NT2/D1 (cell line): ENCODE data around the gene FAM89A.

ENCODE experiments used
- DNase-seq: peaks from one replicate; pipeline ENCODE4 v3.0.0-alpha.2; 2011; ENCODE audit warnings: low read depth, low spot score
- H3K27me3 ChIP-seq: 2 replicates; pipeline ENCODE4 v1.6.0; 2011; ENCODE audit warnings: mild to moderate bottlenecking; ENCODE audit not compliant: insufficient read length, insufficient read depth
- H3K36me3 ChIP-seq: 2 replicates; pipeline ENCODE4 v1.6.1; 2011; ENCODE audit warnings: mild to moderate bottlenecking, low read length, mixed read lengths; ENCODE audit not compliant: insufficient read depth, insufficient read length
- H3K4me1 ChIP-seq: 2 replicates; pipeline ENCODE4 v1.5.1; 2011; ENCODE audit not compliant: insufficient read depth, insufficient read length
- H3K4me3 ChIP-seq: 2 replicates; pipeline ENCODE4 v1.5.1; 2011; ENCODE audit warnings: low read depth; ENCODE audit not compliant: insufficient read length
- H3K9ac ChIP-seq: 2 replicates; pipeline ENCODE4 v1.6.0; 2011; ENCODE audit warnings: low read depth; ENCODE audit not compliant: insufficient read length
- H3K9me3 ChIP-seq: 2 replicates; pipeline ENCODE4 v1.5.1; 2011; ENCODE audit warnings: mild to moderate bottlenecking, low read length; ENCODE audit not compliant: insufficient read depth
- SUZ12 ChIP-seq: IDR thresholded peaks from 2 replicates; pipeline ENCODE4 v1.6.1; 2011; ENCODE audit not compliant: insufficient read length, insufficient read depth; ENCODE audit errors: extremely low read depth
- YY1 ChIP-seq: IDR thresholded peaks from 2 replicates; pipeline ENCODE4 v1.6.1; 2011; ENCODE audit not compliant: insufficient read length, insufficient read depth
- ZNF274 ChIP-seq: IDR thresholded peaks from 2 replicates; pipeline ENCODE4 v1.6.1; 2011; ENCODE audit warnings: mild to moderate bottlenecking, low read depth, low read length

FAM89A gene

DNA sequence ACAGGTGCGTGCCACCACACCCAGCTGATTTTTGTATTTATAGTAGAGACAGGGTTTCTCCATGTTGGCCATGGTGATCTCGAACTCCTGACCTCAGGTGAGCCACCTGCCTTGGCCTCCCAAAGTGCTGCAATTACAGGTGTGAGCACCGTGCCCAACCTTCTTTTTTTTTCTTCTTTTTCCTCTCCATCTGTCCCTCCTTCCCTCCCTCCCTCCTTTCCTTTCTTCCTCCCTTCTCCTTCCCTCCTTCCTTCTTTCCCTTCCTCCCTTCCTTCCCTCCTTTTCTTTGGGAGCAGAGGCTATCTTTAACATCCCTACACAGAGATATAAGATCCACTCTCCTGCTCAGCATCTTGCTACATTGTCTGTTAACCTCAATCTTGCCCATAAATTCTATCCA, 24.4 kb upstream of the FAM89A start:
- H3K9me3 ChIP-seq = no peaks in the 10 kb centered on the region
- no peak for DNase-seq
- no peak overlapping the region for H3K9ac ChIP-seq
- no peaks in the 10 kb centered on the region for H3K4me1 ChIP-seq
- TF ChIP-seq SUZ12 = no peak
- no peak for TF ChIP-seq YY1
- TF ChIP-seq ZNF274 = no peak
- no peak overlapping the region for H3K4me3 ChIP-seq
- H3K27me3 ChIP-seq = no peaks in the 10 kb centered on the region
- no peaks in the 10 kb centered on the region for H3K36me3 ChIP-seq

DNA sequence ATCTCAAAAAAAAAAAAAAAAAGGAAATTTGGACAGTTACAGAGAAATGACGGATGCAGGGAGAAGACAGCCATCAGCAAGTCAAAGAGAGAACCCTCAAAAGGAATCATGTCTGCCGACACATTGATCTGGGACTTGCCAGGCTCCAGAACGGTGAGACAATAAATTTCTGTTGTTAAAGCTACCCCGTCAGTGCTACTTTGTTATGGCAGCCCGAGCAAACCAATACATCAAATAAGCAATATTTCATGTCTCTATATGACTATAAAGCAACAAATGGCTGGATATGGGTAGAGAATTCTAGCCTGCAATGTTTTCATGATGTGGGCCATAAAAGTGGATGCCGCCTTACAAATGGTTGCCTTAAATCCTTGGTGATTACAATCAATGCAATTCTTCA, 23.3 kb upstream of the FAM89A start:
- no peak for DNase-seq
- no peak for TF ChIP-seq SUZ12
- TF ChIP-seq YY1 = no peak
- TF ChIP-seq ZNF274 = no peak
- Histone ChIP-seq H3K27me3 (no peaks in the 10 kb centered on the region), H3K36me3 (no peaks in the 10 kb centered on the region), H3K9me3 (no peaks in the 10 kb centered on the region), H3K4me1 (no peaks in the 10 kb centered on the region), H3K9ac (no peak overlapping the region), H3K4me3 (no peak overlapping the region)

GRCh38 chr1:231062500-231063270, 22.6 kb upstream of the FAM89A start:
- no peak overlapping the region for H3K4me3 ChIP-seq
- no peaks in the 10 kb centered on the region for H3K36me3 ChIP-seq
- H3K4me1 ChIP-seq = no peaks in the 10 kb centered on the region
- DNase-seq = no peak
- no peak overlapping the region for H3K9ac ChIP-seq
- H3K9me3 ChIP-seq = no peaks in the 10 kb centered on the region
- TF ChIP-seq YY1 = no peak
- TF ChIP-seq ZNF274 = no peak
- TF ChIP-seq SUZ12 = no peak
- peaks cover 5% of the 10 kb centered on the region for H3K27me3 ChIP-seq

DNA sequence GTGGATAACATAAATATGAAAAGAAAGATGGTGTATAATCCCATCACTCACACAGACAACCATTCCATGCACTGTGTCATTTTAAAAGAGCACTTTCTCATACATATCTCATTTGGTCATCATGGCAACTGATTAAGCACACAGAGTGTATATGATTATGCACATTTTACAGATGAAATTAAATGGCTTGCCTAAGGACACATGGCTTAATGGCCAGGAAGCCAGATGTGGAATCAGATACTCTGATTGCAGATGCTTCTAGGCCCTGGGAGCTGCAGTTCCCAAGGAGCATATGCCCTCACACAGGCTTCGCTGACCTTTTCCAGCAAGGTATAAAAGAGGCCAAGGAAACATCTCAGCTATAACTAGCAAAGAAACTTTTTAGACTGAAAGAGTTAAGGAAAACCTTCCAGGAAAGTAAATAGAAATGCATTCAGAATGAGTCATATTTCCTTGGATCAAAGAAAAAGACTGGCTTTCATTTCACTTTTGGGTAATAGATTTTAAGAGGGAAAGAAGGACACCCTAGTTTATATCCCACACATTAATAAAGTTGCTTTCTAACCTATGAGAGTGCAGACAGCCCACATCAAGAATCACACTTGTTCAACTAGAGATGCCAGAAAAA, 19.6 kb upstream of the FAM89A start:
- H3K9me3 ChIP-seq = no peaks in the 10 kb centered on the region; the same call in 1 of the 2 replicates
- H3K36me3 ChIP-seq = no peaks in the 10 kb centered on the region
- TF ChIP-seq SUZ12 (no peak), ZNF274 (no peak), YY1 (no peak)
- H3K9ac ChIP-seq = no peak overlapping the region
- no peak for DNase-seq
- H3K4me3 ChIP-seq = no peak overlapping the region
- no peaks in the 10 kb centered on the region for H3K4me1 ChIP-seq
- peaks cover 6% of the 10 kb centered on the region for H3K27me3 ChIP-seq

DNA sequence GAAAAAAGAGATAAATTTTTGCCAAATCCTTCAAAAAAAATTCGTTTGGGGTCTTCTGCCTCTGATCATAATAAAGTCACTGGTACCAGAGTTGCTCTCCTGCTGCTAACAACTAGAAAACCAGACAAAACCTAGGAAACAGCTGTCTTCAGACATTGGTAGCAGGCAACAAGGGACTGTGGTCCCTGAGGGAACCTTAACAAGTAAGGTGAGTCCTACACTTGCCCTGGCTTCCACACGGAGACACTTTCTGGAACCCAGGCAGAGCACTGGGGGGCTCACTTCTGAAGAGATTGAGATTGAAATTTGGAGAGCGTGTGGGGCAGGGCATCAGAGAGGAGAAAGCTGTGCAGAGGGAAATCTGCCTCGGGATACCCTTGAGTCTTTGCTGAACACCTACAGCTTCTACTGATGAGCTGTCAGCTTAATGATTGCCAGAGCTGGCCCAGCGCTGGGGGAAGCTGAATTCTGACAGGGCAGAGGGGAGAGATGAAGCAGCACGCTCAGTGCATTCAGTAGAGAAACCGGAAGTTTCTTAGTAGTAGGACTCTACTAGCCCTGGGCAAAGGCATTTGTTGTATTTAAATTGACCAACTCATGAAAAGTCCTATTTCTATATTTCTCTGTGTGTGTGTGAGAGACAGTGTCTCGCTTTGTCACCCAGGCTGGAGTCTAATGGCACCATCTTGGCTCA, 18.5 kb upstream of the FAM89A start:
- Histone ChIP-seq H3K9me3 (no peaks in the 10 kb centered on the region; the same call in 1 of the 2 replicates), H3K4me1 (no peaks in the 10 kb centered on the region), H3K27me3 (peaks cover 6% of the 10 kb centered on the region), H3K4me3 (no peak overlapping the region), H3K36me3 (no peaks in the 10 kb centered on the region), H3K9ac (no peak overlapping the region)
- DNase-seq = no peak
- no peak for TF ChIP-seq ZNF274
- TF ChIP-seq SUZ12 = no peak
- TF ChIP-seq YY1 = no peak

- no peaks in the 10 kb centered on the region for H3K36me3 ChIP-seq
- no peak overlapping the region for H3K9ac ChIP-seq
- TF ChIP-seq ZNF274 = no peak
- no peak for TF ChIP-seq YY1
- TF ChIP-seq SUZ12 = no peak
- no peaks in the 10 kb centered on the region for H3K4me1 ChIP-seq
- H3K4me3 ChIP-seq = no peak overlapping the region
- DNase-seq = no peak
- H3K27me3 ChIP-seq = peaks cover 6% of the 10 kb centered on the region
- H3K9me3 ChIP-seq = no peaks in the 10 kb centered on the region; the same call in 1 of the 2 replicates
Measured at GRCh38 chr1:231057410-231057809, 17.4 kb upstream of the FAM89A start.

- H3K9ac ChIP-seq = no peak overlapping the region
- H3K4me1 ChIP-seq = no peaks in the 10 kb centered on the region
- no peaks in the 10 kb centered on the region; the same call in 1 of the 2 replicates for H3K9me3 ChIP-seq
- DNase-seq = no peak
- peaks cover 6% of the 10 kb centered on the region for H3K27me3 ChIP-seq
- no peaks in the 10 kb centered on the region for H3K36me3 ChIP-seq
- TF ChIP-seq ZNF274 (no peak), YY1 (no peak), SUZ12 (no peak)
- H3K4me3 ChIP-seq = no peak overlapping the region
Measured at GRCh38 chr1:231055271-231055670, 15.2 kb upstream of the FAM89A start.
